Natural killer cell (primary cell): ENCODE measurements around the gene POFUT2. TPM values are rescaled to one million over a fixed set of nuclear protein-coding genes. Genes with fewer than 3 reads are reported as not detected.
A peak's percentile ranks its signal among the peaks of the same experiment; 100 is the strongest.

Experiments
- ATAC-seq, 3 donors: fragments of 150-1000 bp in 2 of 3; fragments of 200-7000 bp in 1 of 3; cut with Tn5 transposase; 1 replicate in 1 of 3; 2 replicates in 2 of 3; pipeline ENCODE4 v1.10.0; 2021; ENCODE audit warnings: mild to moderate bottlenecking in 2 of 3, moderate library complexity in 2 of 3
- DNase-seq, 2 donors: peaks; one replicate each; pipeline versions ENCODE4 v3.0.0 to v3.0.0-alpha.2; 2013 to 2021; ENCODE audit warnings: mixed read lengths in 1 of 2
- H3K27ac ChIP-seq: one replicate; pipeline ENCODE4 v1.5.1; 2013; ENCODE audit warnings: mild to moderate bottlenecking, low read length
- H3K27me3 ChIP-seq: one replicate; pipeline ENCODE4 v1.6.1; 2013; ENCODE audit warnings: low read length; ENCODE audit not compliant: control insufficient read depth, insufficient read depth
- H3K36me3 ChIP-seq: one replicate; pipeline ENCODE4 v1.6.1; 2013; ENCODE audit warnings: low read length; ENCODE audit not compliant: control insufficient read depth, insufficient read depth
- H3K4me1 ChIP-seq: one replicate; pipeline ENCODE4 v1.6.1; 2013; ENCODE audit warnings: low read length; ENCODE audit not compliant: control insufficient read depth, insufficient read depth
- H3K4me3 ChIP-seq: one replicate; pipeline ENCODE4 v1.5.1; 2013; ENCODE audit warnings: low read length
- H3K9me3 ChIP-seq: one replicate; pipeline ENCODE4 v1.6.1; 2013; ENCODE audit warnings: low read length; ENCODE audit not compliant: control insufficient read depth, insufficient read depth
- H3K27ac Mint-ChIP-seq, 2 donors: one replicate each; pipeline ENCODE4 v1.8.0; 2022; ENCODE audit warnings: mild to moderate bottlenecking in 2 of 2, mixed read lengths in 2 of 2, moderate library complexity in 1 of 2
- H3K27me3 Mint-ChIP-seq, 2 donors: one replicate each; pipeline ENCODE4 v1.8.0; 2022; ENCODE audit warnings: low read depth in 2 of 2, mixed read lengths in 2 of 2
- H3K36me3 Mint-ChIP-seq: one replicate; pipeline ENCODE4 v1.8.0; 2022; ENCODE audit warnings: mixed read lengths
- H3K4me1 Mint-ChIP-seq, 2 donors: one replicate each; pipeline ENCODE4 v1.8.0; 2022; ENCODE audit warnings: mixed read lengths in 2 of 2
- H3K4me3 Mint-ChIP-seq: one replicate; pipeline ENCODE4 v1.8.0; 2022; ENCODE audit warnings: mild to moderate bottlenecking, moderate library complexity, mixed read lengths
- H3K9me3 Mint-ChIP-seq, 2 donors: one replicate each; pipeline ENCODE4 v1.8.0; 2022; ENCODE audit warnings: mixed read lengths in 2 of 2
- WGBS: methylation state at CpG from one replicate; pipeline ENCODE4 v1.1.7; 2013; ENCODE audit warnings: missing lambda C conversion rate; ENCODE audit not compliant: insufficient coverage; 5-methylcytosine and 5-hydroxymethylcytosine counted together
- intact Hi-C: fragments of 100-400 bp; cut with micrococcal nuclease; formaldehyde crosslinking; loops from one replicate; pipeline ENCODE4 v1.14.2; 2022
- total RNA-seq, 4 donors: library from RNA; stranded (reverse); fragments of 120-200 nt in 1 of 4; gene quantifications; one replicate each; pipeline versions ENCODE4 v1.2.3 to v1.2.4, GENCODE V29; 2013 to 2022
- TF ChIP-seq, protein P1 (sequence below): fragments of 200-600 bp; IDR thresholded peaks from one replicate; pipeline ENCODE4 v1.8.0; 2022; ENCODE audit warnings: antibody characterized with exemption

POFUT2 gene
- total RNA-seq, 3 donors from 2014 or later (not counting 1 experiment from before 2014, with no cell fraction given) = 41.4 to 46.0 (median 43.3) TPM

DNA sequence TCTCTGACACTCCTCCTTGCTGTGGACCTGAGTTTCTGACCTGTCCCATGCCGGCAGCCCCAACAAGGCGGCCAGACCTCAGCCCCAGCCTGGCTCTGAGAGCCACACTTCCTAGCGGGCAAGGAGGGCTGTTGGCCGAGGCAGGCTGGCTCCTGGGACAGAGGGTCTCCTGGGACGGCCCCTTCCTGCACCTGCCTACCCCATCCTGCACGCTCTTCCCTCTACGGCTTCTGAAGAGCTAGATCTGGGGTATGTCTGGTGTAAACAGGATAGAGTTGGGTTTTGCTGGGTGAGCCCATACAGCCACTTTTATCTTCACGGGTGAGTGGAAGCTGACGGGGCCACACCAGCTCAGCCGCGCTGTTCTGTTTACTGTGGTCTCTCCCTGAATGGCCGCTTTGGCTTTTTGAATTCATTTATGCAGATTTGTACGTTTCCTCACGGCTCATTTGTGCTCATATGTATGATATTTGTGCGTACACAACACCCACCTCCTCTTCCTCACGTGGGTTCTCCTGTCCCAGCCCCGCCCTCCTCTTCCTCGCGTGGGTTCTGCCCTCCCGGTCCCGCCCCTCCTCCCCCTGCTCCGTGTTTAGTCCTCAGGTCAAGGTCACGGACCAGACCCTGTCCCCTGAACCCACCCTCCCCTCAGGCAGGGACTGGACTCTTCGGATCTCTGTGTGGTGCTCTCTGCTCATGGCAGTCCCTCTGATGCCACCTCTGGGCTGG is 34.7 kb upstream of the POFUT2 start:
- DNase-seq = peak in 1 of 2 donors; percentile 52
- no peak overlapping the region for H3K4me3 Mint-ChIP-seq
- no peaks in the 10 kb centered on the region for H3K9me3 Mint-ChIP-seq
- Histone ChIP-seq H3K9me3 (no peaks in the 10 kb centered on the region), H3K4me1 (no peaks in the 10 kb centered on the region), H3K4me3 (no peak overlapping the region), H3K27me3 (no peaks in the 10 kb centered on the region), H3K36me3 (no peaks in the 10 kb centered on the region), H3K27ac (no peak overlapping the region)
- no peaks in the 10 kb centered on the region for H3K36me3 Mint-ChIP-seq
- TF ChIP-seq, protein P1, sequence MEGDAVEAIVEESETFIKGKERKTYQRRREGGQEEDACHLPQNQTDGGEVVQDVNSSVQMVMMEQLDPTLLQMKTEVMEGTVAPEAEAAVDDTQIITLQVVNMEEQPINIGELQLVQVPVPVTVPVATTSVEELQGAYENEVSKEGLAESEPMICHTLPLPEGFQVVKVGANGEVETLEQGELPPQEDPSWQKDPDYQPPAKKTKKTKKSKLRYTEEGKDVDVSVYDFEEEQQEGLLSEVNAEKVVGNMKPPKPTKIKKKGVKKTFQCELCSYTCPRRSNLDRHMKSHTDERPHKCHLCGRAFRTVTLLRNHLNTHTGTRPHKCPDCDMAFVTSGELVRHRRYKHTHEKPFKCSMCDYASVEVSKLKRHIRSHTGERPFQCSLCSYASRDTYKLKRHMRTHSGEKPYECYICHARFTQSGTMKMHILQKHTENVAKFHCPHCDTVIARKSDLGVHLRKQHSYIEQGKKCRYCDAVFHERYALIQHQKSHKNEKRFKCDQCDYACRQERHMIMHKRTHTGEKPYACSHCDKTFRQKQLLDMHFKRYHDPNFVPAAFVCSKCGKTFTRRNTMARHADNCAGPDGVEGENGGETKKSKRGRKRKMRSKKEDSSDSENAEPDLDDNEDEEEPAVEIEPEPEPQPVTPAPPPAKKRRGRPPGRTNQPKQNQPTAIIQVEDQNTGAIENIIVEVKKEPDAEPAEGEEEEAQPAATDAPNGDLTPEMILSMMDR = no peak
- intact Hi-C loops = no loop called here
- 41% methylated on average over 24 of the region's 24 CpGs for WGBS
- no peaks in the 10 kb centered on the region for H3K4me1 Mint-ChIP-seq
- ATAC-seq = peak in 1 of 3 donors; percentile 21
- peaks cover 0 to 2% of the 10 kb centered on the region in 2 donors for H3K27me3 Mint-ChIP-seq
- no peak overlapping the region for H3K27ac Mint-ChIP-seq

GRCh38 chr21:45320261-45321025 is 32.7 kb upstream of the POFUT2 start:
- no peak overlapping the region for H3K4me3 Mint-ChIP-seq
- no peaks in the 10 kb centered on the region for H3K4me1 Mint-ChIP-seq
- Histone ChIP-seq H3K4me3 (no peak overlapping the region), H3K27me3 (no peaks in the 10 kb centered on the region), H3K4me1 (no peaks in the 10 kb centered on the region), H3K36me3 (no peaks in the 10 kb centered on the region), H3K9me3 (no peaks in the 10 kb centered on the region), H3K27ac (no peak overlapping the region)
- intact Hi-C loops = no loop called here
- H3K27me3 Mint-ChIP-seq = peaks cover under 1 to 2% of the 10 kb centered on the region in 2 donors
- DNase-seq (no peak), ATAC-seq (no peak)
- TF ChIP-seq, protein P1 = no peak
- no peaks in the 10 kb centered on the region for H3K36me3 Mint-ChIP-seq
- H3K9me3 Mint-ChIP-seq = no peaks in the 10 kb centered on the region
- 75% methylated on average over 22 of the region's 22 CpGs for WGBS
- H3K27ac Mint-ChIP-seq = no peak overlapping the region

- Mint-ChIP-seq H3K4me1 (no peaks in the 10 kb centered on the region), H3K9me3 (no peaks in the 10 kb centered on the region), H3K27me3 (peaks cover 2 to 8% of the 10 kb centered on the region in 2 donors), H3K27ac (no peak overlapping the region), H3K36me3 (no peaks in the 10 kb centered on the region), H3K4me3 (no peak overlapping the region)
- H3K27me3 ChIP-seq = no peaks in the 10 kb centered on the region
- no peaks in the 10 kb centered on the region for H3K4me1 ChIP-seq
- TF ChIP-seq, protein P1 = no peak
- H3K36me3 ChIP-seq = no peaks in the 10 kb centered on the region
- ATAC-seq (no peak), DNase-seq (no peak)
- H3K9me3 ChIP-seq = no peaks in the 10 kb centered on the region
- no peak overlapping the region for H3K4me3 ChIP-seq
- H3K27ac ChIP-seq = no peak overlapping the region
- intact Hi-C loops = no loop called here
- WGBS = 47% methylated on average over 20 of the region's 23 CpGs
Observed at GRCh38 chr21:45319461-45320211, 31.9 kb upstream of the POFUT2 start.
